C4-2B (cell line): ENCODE measurements around the gene OR6M1.

ENCODE experiments used
- H3K27ac ChIP-seq: fragments of 450-650 bp; 2 replicates; pipeline ENCODE4 v1.5.1; 2017
- CTCF ChIP-seq: fragments of 450-650 bp; conservative IDR thresholded peaks from 2 replicates; pipeline ENCODE4 v1.5.1; 2017; ENCODE audit warnings: mild to moderate bottlenecking
- ZFX ChIP-seq: fragments of 450-650 bp; IDR thresholded peaks from 2 replicates; pipeline ENCODE4 v1.6.1; 2017

The OR6M1 gene

GRCh38 chr11:123806249-123806648 is at the start of gene OR6M1:
Gene OR6M1, minus strand, starts transcription at chr11:123806349. Its CDS starts 0 bp downstream, at chr11:123806349.
- H3K27ac ChIP-seq, result no peak within 1 kb of the TSS
- TF ChIP-seq CTCF (no peak), ZFX (no peak)

- H3K27ac ChIP-seq, result no peak overlapping the region
- TF ChIP-seq ZFX, result no peak
- no peak for TF ChIP-seq CTCF
These were observed 46.9 kb upstream of the OR6M1 start for GRCh38 chr11:123853038-123853437.

GRCh38 chr11:123852321-123852720 is 46.2 kb upstream of the OR6M1 start:
- H3K27ac ChIP-seq, result no peak overlapping the region

GRCh38 chr11:123851110-123851509 is 45.0 kb upstream of the OR6M1 start:
- H3K27ac ChIP-seq, result no peak overlapping the region
- TF ChIP-seq CTCF, result no peak

More at GRCh38 chr11:123852321-123852720, 46.2 kb upstream of the OR6M1 start:
- TF ChIP-seq ZFX, result no peak
- TF ChIP-seq CTCF, result no peak

- no peak overlapping the region for H3K27ac ChIP-seq
These were observed 35.0 kb upstream of the OR6M1 start for GRCh38 chr11:123841174-123841573.

GRCh38 chr11:123839131-123839530 is 33.0 kb upstream of the OR6M1 start:
- TF ChIP-seq CTCF (no peak), ZFX (no peak)
- H3K27ac ChIP-seq, result no peak overlapping the region

More at GRCh38 chr11:123841174-123841573, 35.0 kb upstream of the OR6M1 start:
- TF ChIP-seq ZFX (no peak), CTCF (no peak)

- TF ChIP-seq ZFX (no peak), CTCF (no peak)
- no peak overlapping the region for H3K27ac ChIP-seq
These were observed 32.5 kb upstream of the OR6M1 start for GRCh38 chr11:123838659-123839058.

- no peak overlapping the region for H3K27ac ChIP-seq
- TF ChIP-seq ZFX, result no peak
- TF ChIP-seq CTCF, result no peak
These were observed 32.0 kb upstream of the OR6M1 start for GRCh38 chr11:123838199-123838598.
